ENCODE data around the gene C16orf54.
"Not testable (repeated sequence)": the region's sequence is repeated elsewhere in the genome, so short reads cannot be mapped to it uniquely, and the experiment has no call there.

Gene C16orf54

GRCh38 chr16:29745853-29746345, at the start of gene C16orf54:
C16orf54 (minus strand) TSS chr16:29745990; CDS start chr16:29744951, 1,039 bp downstream.
- DNase-seq = peak; percentile 86

- DNase-seq = no peak
These were observed 48.5 kb upstream of the C16orf54 start for GRCh38 chr16:29794231-29794710.

- not testable (repeated sequence) for DNase-seq
These were observed 47.4 kb upstream of the C16orf54 start for GRCh38 chr16:29793153-29793552.

GRCh38 chr16:29791845-29792807, 46.3 kb upstream of the C16orf54 start:
- DNase-seq = no peak

- no peak for DNase-seq
These were observed 45.4 kb upstream of the C16orf54 start for GRCh38 chr16:29790949-29791844.

- DNase-seq = peak; percentile 100
These were observed 44.6 kb upstream of the C16orf54 start, which contains the start of gene KIF22 for GRCh38 chr16:29790183-29790948. KIF22 (plus strand) TSS chr16:29790751; CDS start chr16:29790760, 9 bp downstream.

GRCh38 chr16:29789775-29790182, 44.0 kb upstream of the C16orf54 start:
- DNase-seq = no peak

GRCh38 chr16:29787155-29787554, 41.4 kb upstream of the C16orf54 start:
- not testable (repeated sequence) for DNase-seq

GRCh38 chr16:29784901-29785500, 39.2 kb upstream of the C16orf54 start:
- peak; percentile 74 for DNase-seq

- peak; percentile 54 for DNase-seq
These were observed 38.4 kb upstream of the C16orf54 start for GRCh38 chr16:29784157-29784556.

GRCh38 chr16:29783094-29783953, 37.5 kb upstream of the C16orf54 start:
- not testable (repeated sequence) for DNase-seq

- no peak for DNase-seq
These were observed 33.7 kb upstream of the C16orf54 start for GRCh38 chr16:29779474-29779873.

- no peak for DNase-seq
These were observed 32.0 kb upstream of the C16orf54 start, which contains the start of gene ZG16 for GRCh38 chr16:29777576-29778350. ZG16 (plus strand) TSS chr16:29778256; CDS start chr16:29779267, 1,011 bp downstream.

- no peak for DNase-seq
These were observed 30.1 kb upstream of the C16orf54 start for GRCh38 chr16:29775742-29776408.

GRCh38 chr16:29774730-29775129, 28.9 kb upstream of the C16orf54 start:
- no peak for DNase-seq

GRCh38 chr16:29772330-29772729, 26.5 kb upstream of the C16orf54 start:
- not testable (repeated sequence) for DNase-seq

- DNase-seq = no peak
These were observed 24.6 kb upstream of the C16orf54 start for GRCh38 chr16:29770250-29770929.

- no peak for DNase-seq
These were observed 23.7 kb upstream of the C16orf54 start for GRCh38 chr16:29769507-29769906.

Measured in stimulated activated CD4-positive, alpha-beta T cell treated with anti-CD3 and anti-CD28 coated beads, Interleukin-1b, Interleukin-23, amount 100 ng/mL, for 48 hours (primary cell).